RKO (cell line): ENCODE measurements around the gene LRCH4.
"Not testable (repeated sequence)": the region's sequence is repeated elsewhere in the genome, so short reads cannot be mapped to it uniquely, and the experiment has no call there.

Experiments used
- DNase-seq: peaks from one replicate; pipeline ENCODE4 v3.0.0-alpha.2; 2016; ENCODE audit warnings: low spot score

Gene LRCH4

DNA sequence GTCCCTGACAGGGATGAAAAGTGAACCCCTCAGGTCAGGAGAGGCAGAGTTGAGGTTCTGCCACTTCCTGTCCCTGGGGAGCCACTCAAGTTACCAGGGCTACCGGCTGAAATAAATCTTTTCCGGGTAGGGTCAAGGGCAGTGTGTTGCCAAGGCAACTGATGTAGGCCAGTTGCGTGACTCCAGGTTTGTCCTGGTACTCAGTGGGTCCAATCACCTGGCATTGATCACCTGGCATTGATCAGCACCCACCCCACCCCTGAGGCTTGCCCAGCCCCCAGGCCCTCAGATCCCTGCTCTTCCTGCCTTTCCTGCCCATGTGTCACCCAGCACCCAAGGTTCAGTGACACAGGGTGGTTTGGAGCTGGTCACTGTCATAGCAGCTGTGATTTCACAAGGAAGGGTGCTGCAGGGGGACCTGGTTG lies 18.2 kb downstream of the LRCH4 start:
- no peak for DNase-seq

DNA sequence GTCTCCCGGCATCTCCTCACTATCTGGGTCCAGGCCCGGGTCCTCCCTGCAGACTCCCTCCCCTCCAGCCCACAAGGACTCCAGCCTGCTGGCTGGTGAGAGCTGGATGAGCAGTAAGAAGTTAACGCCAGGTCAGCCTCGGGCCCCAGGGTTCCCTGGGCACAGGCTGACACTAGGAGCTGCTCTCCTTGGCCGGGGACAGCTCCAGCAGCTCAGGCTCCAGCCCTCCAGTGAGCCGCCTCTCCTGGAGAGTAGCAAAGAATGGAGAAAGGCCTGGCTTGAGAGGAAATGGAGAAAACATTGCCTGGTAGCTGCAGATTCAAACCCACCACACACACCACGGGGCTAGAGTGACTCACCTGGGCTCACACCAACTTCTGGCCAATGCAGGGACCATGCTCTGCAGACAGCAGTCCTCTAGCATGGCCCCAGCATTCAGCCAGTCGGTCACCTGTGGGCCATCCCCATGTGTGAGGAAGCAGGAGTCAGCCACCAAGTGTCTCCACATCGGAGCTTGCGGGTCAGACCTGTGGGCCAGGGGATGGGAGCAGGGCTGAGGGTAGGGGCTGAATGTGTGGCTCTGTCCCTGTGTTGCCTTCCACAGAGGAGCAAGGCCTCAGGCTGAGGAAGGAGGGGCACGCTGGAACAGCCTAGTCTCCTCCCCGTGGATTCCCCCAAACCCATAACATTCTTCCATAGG lies 18.7 kb downstream of the LRCH4 start:
- no peak for DNase-seq

- DNase-seq = no peak
Observed at GRCh38 chr7:100566018-100566531, 19.9 kb downstream of the LRCH4 start.

DNA sequence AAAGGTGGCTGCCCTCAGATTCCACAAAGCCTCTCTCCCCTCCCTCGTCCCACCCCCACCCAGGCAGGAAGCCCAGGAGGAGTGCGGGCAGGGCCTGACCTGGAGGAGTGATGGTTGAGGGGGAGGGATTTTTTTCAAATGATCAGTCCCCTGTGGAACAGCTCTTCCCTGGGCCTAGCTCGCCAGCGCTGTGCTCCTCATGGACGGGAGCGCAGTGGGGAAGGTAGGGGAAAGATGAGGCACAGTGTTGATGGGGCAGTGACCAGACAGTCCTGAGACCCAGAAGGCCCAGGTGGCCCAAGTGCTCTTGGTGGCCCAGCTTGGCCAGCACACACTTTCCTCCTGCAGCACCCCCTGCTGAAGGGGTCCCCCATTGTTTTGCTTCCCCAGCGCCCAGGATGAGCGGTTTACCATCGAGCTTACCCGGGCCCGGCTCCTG lies 20.8 kb downstream of the LRCH4 start:
- DNase-seq = no peak

DNA sequence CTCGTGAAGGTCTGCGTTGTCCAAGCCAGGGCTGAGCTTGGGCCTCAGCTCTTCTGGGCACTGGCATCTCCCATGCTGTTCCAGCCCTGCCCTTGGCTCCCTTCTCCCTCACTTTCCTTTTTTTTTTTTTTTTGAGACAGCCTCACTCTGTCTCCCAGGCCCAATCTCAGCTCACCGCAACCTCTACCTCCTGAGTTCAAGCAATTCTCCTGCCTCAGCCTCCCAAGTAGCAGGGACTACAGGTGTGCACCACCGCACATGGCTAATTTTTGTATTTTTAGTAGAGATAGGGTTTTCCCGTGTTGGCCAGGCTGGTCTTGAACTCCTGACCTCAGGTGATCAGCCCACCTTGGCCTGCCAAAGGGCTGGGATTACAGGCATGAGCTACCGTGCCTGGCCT lies 21.5 kb downstream of the LRCH4 start:
- not testable (repeated sequence) for DNase-seq

GRCh38 chr7:100563809-100564400 lies 22.0 kb downstream of the LRCH4 start:
- peak; percentile 76 for DNase-seq

- DNase-seq = no peak
Observed at GRCh38 chr7:100563100-100563564, 22.8 kb downstream of the LRCH4 start.

GRCh38 chr7:100562195-100563099 lies 23.5 kb downstream of the LRCH4 start:
- no peak for DNase-seq

DNA sequence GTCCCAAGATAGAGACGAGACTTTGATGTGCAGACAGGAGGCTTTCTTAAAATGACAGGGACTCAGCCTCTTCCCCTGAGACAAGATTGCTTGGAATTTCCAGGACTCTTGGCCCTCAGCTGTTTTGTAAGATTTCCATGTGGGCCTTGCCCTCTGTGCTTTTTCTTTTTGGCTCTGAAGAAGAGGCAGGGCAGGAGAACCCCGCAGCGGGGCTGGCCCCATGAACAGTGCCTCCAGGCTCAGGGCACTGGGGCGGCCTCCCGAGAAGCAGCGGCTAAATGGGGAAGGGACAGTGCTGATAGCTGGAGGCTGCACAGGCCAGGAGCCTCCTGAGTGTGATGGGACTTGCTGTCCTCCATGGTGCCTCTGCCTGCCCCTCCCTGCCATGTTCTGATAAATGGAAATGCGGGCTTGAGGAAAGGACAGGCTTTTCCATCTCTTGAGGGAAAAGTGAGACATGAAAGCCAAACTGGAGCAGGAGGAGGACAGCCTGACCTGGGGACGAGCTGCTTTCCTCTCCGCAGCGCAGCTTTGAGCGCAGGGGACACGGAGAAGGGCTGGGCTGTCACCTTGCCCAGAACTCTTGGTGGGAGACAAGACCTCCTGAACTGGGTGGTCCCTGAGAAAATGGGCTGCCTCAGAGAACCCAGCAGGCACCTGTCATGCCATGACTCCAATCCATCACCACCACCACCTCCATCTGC lies 24.3 kb downstream of the LRCH4 start:
- DNase-seq = no peak

DNA sequence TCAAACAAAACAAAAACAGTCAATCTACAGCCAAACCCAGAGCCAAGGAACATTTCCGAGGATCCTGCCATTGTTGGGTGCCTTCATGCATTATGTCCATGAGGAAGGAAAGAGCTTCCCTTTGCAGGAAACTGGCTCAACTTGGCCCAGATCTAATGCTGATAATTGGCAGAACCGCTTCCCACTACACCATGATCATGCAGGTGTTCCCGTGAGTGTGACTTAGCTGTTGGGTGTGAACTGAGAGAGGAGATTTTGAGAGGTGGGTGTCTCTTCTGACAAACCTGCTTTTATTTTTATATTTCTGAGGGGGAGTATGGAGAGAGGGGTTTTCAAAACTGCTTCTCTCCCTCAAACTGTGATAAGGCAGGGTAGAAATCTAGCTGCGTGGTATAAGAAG lies 26.8 kb downstream of the LRCH4 start:
- no peak for DNase-seq

DNA sequence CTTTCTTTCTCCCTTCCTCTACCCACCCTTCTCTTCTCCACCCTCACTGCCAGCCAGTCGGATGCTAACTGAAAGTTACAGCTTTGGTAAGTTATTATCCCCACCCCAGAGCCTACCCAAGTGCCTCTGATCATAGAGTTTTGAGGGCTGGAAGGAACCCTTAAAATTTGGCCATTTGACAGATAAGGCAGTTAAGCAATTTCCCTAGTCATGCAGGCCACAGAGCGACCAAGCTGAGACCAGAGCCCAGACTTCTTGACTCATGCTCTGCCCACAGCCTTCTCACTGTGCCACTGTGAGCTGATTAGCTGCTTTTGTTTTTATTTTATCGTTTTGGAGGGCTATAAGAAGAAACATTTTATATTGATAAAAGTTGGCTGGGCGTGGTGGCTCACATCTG lies 29.4 kb downstream of the LRCH4 start:
- no peak for DNase-seq

DNA sequence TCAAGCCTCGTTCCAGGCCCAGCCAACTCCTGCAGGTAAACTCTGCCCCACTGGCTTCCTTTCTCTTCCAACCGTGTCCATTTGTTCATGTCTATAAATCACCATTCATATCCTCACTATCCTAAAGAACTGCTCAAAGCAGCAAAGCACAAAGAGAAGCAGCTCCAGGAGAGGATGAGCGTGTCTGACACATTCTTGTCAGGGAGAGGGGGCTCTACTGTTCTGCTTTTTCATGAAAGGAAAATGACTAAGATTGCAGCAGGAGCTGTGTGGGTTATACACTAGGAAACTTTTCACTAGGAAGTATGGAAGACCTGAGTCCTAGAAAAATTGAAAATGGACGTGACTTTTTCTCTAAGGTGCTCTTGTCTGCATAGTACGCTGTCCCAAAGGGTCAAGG lies 30.2 kb downstream of the LRCH4 start:
- DNase-seq = no peak

- DNase-seq = no peak
Observed at GRCh38 chr7:100553032-100553431, 32.9 kb downstream of the LRCH4 start.

DNA sequence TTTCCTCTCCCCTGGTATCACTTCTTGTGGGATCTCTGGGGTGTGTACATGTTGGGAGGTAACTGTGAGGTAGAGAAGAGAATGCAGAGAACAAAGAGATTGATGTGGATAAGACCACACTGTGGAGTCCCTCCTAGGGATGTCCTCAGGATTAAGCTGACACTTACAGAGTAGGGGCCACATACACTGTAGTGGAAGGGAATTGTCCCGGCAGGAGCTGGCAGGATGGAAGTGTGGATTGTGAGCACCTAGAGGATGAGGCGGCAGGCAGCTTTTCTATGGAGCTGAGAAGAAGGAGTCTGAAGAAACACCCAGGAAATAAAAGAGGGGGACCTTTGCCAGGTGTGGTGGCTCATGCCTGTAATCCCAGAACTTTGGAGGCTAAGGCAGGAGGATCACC lies 33.4 kb downstream of the LRCH4 start:
- DNase-seq = no peak

GRCh38 chr7:100548446-100548845 lies 37.5 kb downstream of the LRCH4 start:
- DNase-seq = not testable (repeated sequence)

- DNase-seq = no peak
Observed at GRCh38 chr7:100547872-100548271, 38.1 kb downstream of the LRCH4 start.

DNA sequence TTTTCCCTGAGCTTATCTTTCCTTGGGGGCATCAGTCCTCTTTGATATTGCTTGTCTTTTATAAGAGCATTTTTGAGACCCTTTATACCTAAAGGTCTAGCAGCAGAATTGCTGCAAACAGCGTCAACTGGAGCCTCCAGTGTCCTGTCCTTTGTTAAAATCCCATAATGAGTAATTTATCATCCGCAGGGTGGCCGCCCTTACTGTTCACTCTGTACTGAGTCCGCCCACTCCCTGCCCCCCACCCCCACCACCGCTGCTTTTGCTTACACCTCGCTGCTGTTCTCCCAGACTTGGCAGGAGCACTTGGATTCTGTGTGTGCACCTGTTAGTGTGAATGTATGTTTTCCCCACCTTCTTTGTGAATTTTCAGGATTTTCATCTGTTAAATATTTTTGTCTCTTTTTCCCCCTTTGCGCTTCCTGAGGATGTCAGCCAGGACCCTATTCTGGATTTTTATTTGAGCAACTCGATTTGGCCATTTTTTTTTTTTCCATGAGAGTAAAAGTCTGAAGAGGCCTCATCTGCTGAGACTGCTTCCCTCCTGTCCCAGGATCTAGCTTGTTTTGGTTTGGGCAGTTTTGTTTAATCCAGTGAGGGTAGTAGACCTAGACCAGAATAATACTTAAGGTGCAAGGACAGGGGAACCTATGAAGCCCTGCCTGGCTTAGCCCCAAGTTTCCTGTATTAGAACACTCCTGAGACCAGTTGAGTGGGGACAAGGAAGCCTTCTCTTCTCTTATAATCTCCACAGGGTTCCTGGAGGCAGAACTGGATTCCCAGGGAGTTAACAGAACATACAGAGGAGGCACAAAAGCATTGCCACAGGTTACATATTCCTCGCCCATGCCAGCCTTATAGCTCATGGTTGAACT lies 38.8 kb downstream of the LRCH4 start:
- DNase-seq = no peak

DNA sequence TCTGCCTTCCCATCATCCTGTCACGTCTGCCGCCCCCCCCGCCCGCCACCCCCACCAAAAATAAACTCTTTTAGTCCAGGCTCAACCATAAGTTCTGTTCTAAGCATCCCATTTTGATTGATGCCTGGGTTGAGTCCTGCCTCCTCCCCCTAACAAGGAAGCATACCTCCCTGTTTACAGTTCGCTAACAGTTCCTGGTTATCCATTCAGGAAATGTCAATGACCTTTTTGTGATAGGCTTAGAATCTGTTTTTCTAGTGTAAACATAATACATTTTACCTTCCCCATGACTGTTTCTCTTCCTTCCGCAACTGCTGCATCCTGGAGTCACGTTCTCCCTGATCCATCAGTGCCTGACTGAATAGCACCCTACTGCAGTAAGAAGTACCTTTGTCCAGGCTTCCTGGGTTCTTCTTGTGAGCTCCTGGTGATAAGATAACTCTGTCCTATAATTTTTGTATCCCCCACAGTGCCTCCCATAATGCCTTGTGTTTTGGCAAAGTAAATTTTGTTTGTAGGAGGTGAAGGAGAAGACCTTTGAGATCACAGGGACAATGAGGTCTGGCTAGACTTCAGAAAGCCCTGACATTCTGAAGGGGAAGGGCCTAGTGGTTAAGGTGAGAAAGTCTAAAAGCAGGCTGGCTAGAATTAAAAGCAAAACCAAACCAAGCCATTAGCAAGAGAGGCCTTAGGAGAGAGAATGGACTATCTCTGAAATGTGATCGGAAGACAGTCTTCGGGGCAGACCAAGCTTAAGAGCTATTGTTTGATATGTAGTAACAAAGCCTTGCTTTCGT lies 39.6 kb downstream of the LRCH4 start:
- DNase-seq = no peak

- DNase-seq = peak; percentile 90
Observed at GRCh38 chr7:100545360-100546128, 40.4 kb downstream of the LRCH4 start.
